SK-N-SH (cell line): ENCODE results near the gene ADD2. TPM values are rescaled to one million over a fixed set of nuclear protein-coding genes. Genes with fewer than 3 reads are reported as not detected.

Experiments used
- CTCF ChIA-PET: fragments of 300-600, 350-600 bp; formaldehyde crosslinking; extraction: SDS; loops from one replicate; lab custom pipeline; 2021; lab: Yijun Ruan, JAX
- POLR2A ChIA-PET: fragments of 350-600 bp; sonication (Branson Sonifier 250); formaldehyde crosslinking; extraction: SDS; loops from one replicate; lab custom pipeline; 2020; ENCODE audit warnings: antibody characterized with exemption, inconsistent platforms; lab: Yijun Ruan, JAX
- DNase-seq: peaks from one replicate; pipeline ENCODE4 v3.0.0; 2012
- H2AFZ ChIP-seq: fragments of 200-600 bp; sonication (generic); 2 replicates; pipeline ENCODE4 v1.8.1; 2016; ENCODE audit warnings: antibody characterized with exemption, mild to moderate bottlenecking, low read depth
- H3F3A ChIP-seq: fragments of 200-600 bp; sonication (generic); replicated peaks from 2 replicates; pipeline ENCODE3; 2016; ENCODE audit warnings: antibody characterized with exemption, mild to moderate bottlenecking; ENCODE audit not compliant: insufficient read depth
- H3K27ac ChIP-seq, 2 experiments: fragments of 200-500 bp in 1 of 2; fragments of 200-600 bp in 1 of 2; sonication (Bioruptor generic) in 1 of 2; sonication (generic), shearing (Covaris generic) in 1 of 2; 2 replicates each; pipeline versions ENCODE4 v1.5.1 to v1.6.1; 2014 to 2016; ENCODE audit warnings: low read depth in 2 of 2, inconsistent platforms in 1 of 2, low read length in 1 of 2, mild to moderate bottlenecking in 1 of 2, mixed read lengths in 1 of 2
- H3K27me3 ChIP-seq: fragments of 200-600 bp; sonication (generic), shearing (Covaris generic); 2 replicates; pipeline ENCODE4 v1.6.1; 2016; ENCODE audit warnings: mixed run types; ENCODE audit not compliant: insufficient read depth
- H3K36me3 ChIP-seq, 2 experiments: fragments of 200-500 bp in 1 of 2; fragments of 200-600 bp in 1 of 2; sonication (Bioruptor generic) in 1 of 2; sonication (generic) in 1 of 2; replicated peaks in 1 of 2; 2 replicates each; pipeline versions ENCODE3 to v1.5.1; 2014 to 2016; ENCODE audit warnings: low read length in 1 of 2, mild to moderate bottlenecking in 1 of 2; ENCODE audit not compliant: insufficient read depth in 2 of 2, control insufficient read depth in 1 of 2
- H3K4me1 ChIP-seq, 2 experiments: fragments of 200-500 bp in 1 of 2; fragments of 200-600 bp in 1 of 2; sonication (Bioruptor generic) in 1 of 2; sonication (generic), shearing (Covaris generic) in 1 of 2; 2 replicates each; pipeline versions ENCODE4 v1.5.1 to v1.6.1; 2014 to 2016; ENCODE audit warnings: low read depth in 1 of 2, low read length in 1 of 2, mixed run types in 1 of 2; ENCODE audit not compliant: insufficient read depth in 2 of 2, control insufficient read depth in 1 of 2
- H3K4me2 ChIP-seq: fragments of 200-600 bp; sonication (generic), shearing (Covaris generic); 2 replicates; pipeline ENCODE4 v1.6.1; 2017; ENCODE audit warnings: mixed run types
- H3K4me3 ChIP-seq, 2 experiments: fragments of 200-500 bp in 1 of 2; fragments of 200-600 bp in 1 of 2; sonication (Bioruptor generic) in 1 of 2; sonication (generic), shearing (Covaris generic) in 1 of 2; 2 replicates each; pipeline versions ENCODE4 v1.5.1 to v1.8.1; 2014 to 2016; ENCODE audit warnings: low read depth in 2 of 2, inconsistent platforms in 1 of 2, low read length in 1 of 2, mild to moderate bottlenecking in 1 of 2, mixed read lengths in 1 of 2, moderate library complexity in 1 of 2
- H3K79me2 ChIP-seq: fragments of 200-600 bp; sonication (generic); 2 replicates; pipeline ENCODE4 v1.8.1; 2017; ENCODE audit warnings: mild to moderate bottlenecking; ENCODE audit not compliant: insufficient read depth
- H3K9ac ChIP-seq: fragments of 200-600 bp; sonication (generic); 2 replicates; pipeline ENCODE4 v1.6.1; 2017; ENCODE audit warnings: mixed run types
- H3K9me2 ChIP-seq: fragments of 200-600 bp; sonication (generic); 2 replicates; pipeline ENCODE4 v1.6.1; 2017; ENCODE audit warnings: mixed run types
- H3K9me3 ChIP-seq: fragments of 200-600 bp; sonication (generic); 2 replicates; pipeline ENCODE4 v1.6.1; 2017; ENCODE audit warnings: mixed run types, mild to moderate bottlenecking, moderate library complexity
- H4K20me1 ChIP-seq: fragments of 200-600 bp; sonication (generic); 2 replicates; pipeline ENCODE4 v1.6.1; 2017; ENCODE audit warnings: mild to moderate bottlenecking, mixed run types; ENCODE audit not compliant: insufficient read depth
- CHD2 ChIP-seq: fragments of 150-350 bp; IDR thresholded peaks from 2 replicates; pipeline ENCODE4 v1.6.1; 2018; ENCODE audit warnings: low read length; ENCODE audit not compliant: partially characterized antibody
- EZH2phosphoT487 ChIP-seq: fragments of 200-600 bp; sonication (generic); IDR thresholded peaks from 2 replicates; pipeline ENCODE4 v1.6.1; 2017; ENCODE audit warnings: low read depth, mixed run types, mild to moderate bottlenecking, antibody characterized with exemption, moderate library complexity, borderline replicate concordance
- FOSL2 ChIP-seq: IDR thresholded peaks from 2 replicates; pipeline ENCODE4 v1.4.0; 2012; ENCODE audit warnings: low read depth, mild to moderate bottlenecking, moderate library complexity, borderline replicate concordance
- FOXJ3 ChIP-seq: sonication (generic); formaldehyde crosslinking; IDR thresholded peaks from 2 replicates; pipeline ENCODE4 v1.5.1; 2020; ENCODE audit warnings: mild to moderate bottlenecking, missing genetic modification reagents
- FOXM1 ChIP-seq: IDR thresholded peaks from 2 replicates; pipeline ENCODE4 v1.4.0; 2012; ENCODE audit warnings: low read depth, mild to moderate bottlenecking
- GABPA ChIP-seq: IDR thresholded peaks from 2 replicates; pipeline ENCODE4 v1.4.0; 2012; ENCODE audit warnings: low read depth, mild to moderate bottlenecking
- GATA2 ChIP-seq: sonication (generic); formaldehyde crosslinking; IDR thresholded peaks from 2 replicates; pipeline ENCODE4 v1.5.0; 2020; ENCODE audit warnings: mild to moderate bottlenecking, missing genetic modification reagents
- JUND ChIP-seq: IDR thresholded peaks from 2 replicates; pipeline ENCODE4 v1.4.0; 2012
- NFIC ChIP-seq: IDR thresholded peaks from 2 replicates; pipeline ENCODE4 v1.4.0; 2012; ENCODE audit warnings: borderline replicate concordance
- POLR2AphosphoS5 ChIP-seq: IDR thresholded peaks from 2 replicates; pipeline ENCODE4 v1.6.1; 2012; ENCODE audit warnings: low read depth, low read length
- RAD21 ChIP-seq: IDR thresholded peaks from 2 replicates; pipeline ENCODE4 v1.6.1; 2012; ENCODE audit warnings: mild to moderate bottlenecking, low read length
- RCOR1 ChIP-seq: fragments of 150-350 bp; IDR thresholded peaks from 2 replicates; pipeline ENCODE4 v1.6.1; 2017; ENCODE audit warnings: antibody characterized with exemption, low read length
- RFX5 ChIP-seq: IDR thresholded peaks from 2 replicates; pipeline ENCODE4 v1.6.1; 2012; ENCODE audit warnings: mild to moderate bottlenecking, improper control_type of control experiment, low read length
- TAF1 ChIP-seq: IDR thresholded peaks from 2 replicates; pipeline ENCODE4 v1.6.1; 2012; ENCODE audit warnings: low read depth, mild to moderate bottlenecking, low read length, moderate library complexity, borderline replicate concordance
- TCF12 ChIP-seq: IDR thresholded peaks from 2 replicates; pipeline ENCODE4 v1.4.0; 2012
- TEAD4 ChIP-seq: IDR thresholded peaks from 2 replicates; pipeline ENCODE4 v1.4.0; 2012; ENCODE audit warnings: mild to moderate bottlenecking, borderline replicate concordance; ENCODE audit not compliant: insufficient read depth
- WGBS: methylation state at CpG from one replicate; pipeline ENCODE4 v1.1.6; 2017; ENCODE audit warnings: low lambda C conversion rate; 5-methylcytosine and 5-hydroxymethylcytosine counted together
- polyA plus RNA-seq, 3 experiments: library from polyadenylated mRNA; depleted of rRNA; stranded (reverse); fragments of >200 nt; gene quantifications; 2 replicates each; pipeline ENCODE4 v1.2.3, GENCODE V29; 2012
- TF ChIP-seq, protein P1 (sequence below): fragments of 150-350 bp; IDR thresholded peaks from 2 replicates; pipeline ENCODE4 v1.6.1; 2017; ENCODE audit warnings: antibody characterized with exemption, low read length, low read depth, borderline replicate concordance
- TF ChIP-seq, protein P2 (sequence below): IDR thresholded peaks from 2 replicates; pipeline ENCODE4 v1.4.0; 2012; ENCODE audit warnings: low read depth, borderline replicate concordance
- TF ChIP-seq, protein P3 (sequence below): IDR thresholded peaks from 2 replicates; pipeline ENCODE4; 2012
- TF ChIP-seq, protein P4 (sequence below): fragments of 150-350 bp; IDR thresholded peaks from 2 replicates; pipeline ENCODE4 v1.6.1; 2016; ENCODE audit warnings: mild to moderate bottlenecking, low read depth, low read length

ADD2 gene
- polyA plus RNA-seq, 1 of the 3 experiments (the other 2 are of a cell fraction): 0.30 TPM

DNA sequence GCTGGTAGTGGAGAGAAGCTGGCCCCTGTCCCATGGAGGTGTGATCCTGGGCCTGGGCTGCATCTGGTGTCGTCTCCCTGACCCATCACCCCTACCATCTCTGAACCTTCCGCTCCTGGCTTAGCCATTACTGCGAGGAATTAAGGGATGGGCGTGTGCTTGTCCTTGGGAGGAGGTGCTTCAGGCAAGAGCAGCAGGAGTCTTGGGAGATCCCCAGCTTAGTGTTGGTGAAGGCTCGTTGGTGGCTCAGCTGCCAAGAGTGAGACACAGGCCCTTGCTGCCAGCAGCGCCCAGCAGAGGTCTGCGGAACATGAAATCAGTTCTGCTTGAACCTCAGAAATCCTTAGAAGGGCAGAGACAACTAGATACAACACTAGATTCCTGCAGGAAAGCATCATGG, 154.5 kb downstream of the ADD2 start:
- peaks cover 20% of the 10 kb centered on the region; the same call in 1 of the 2 replicates for H3K27me3 ChIP-seq
- CTCF ChIA-PET: interaction anchor here (7.6 to 8.0 kb wide), 2 partner anchors 272 to 311 kb away, joined by 125 to 134 read pairs; partner anchors contain the start of gene FAM136A
- POLR2A ChIA-PET: interaction anchor here (0.6 kb wide), 1 partner anchor 113 kb away, joined by 6 read pairs; no protein-coding TSS in a partner anchor
- H3K9me3 ChIP-seq: no peaks in the 10 kb centered on the region
- WGBS: 34% methylated on average over 6 of the region's 7 CpGs
- no peaks in the 10 kb centered on the region for H3K4me1 ChIP-seq
- H3K36me3 ChIP-seq: no peaks in the 10 kb centered on the region
- no peak overlapping the region for H3K4me3 ChIP-seq
- no peak overlapping the region for H3K27ac ChIP-seq
- H3F3A ChIP-seq: no peaks in the 10 kb centered on the region
- no peaks in the 10 kb centered on the region for H3K9me2 ChIP-seq
- no peak overlapping the region for H2AFZ ChIP-seq
- no peak overlapping the region for H3K4me2 ChIP-seq
- H3K9ac ChIP-seq: no peak overlapping the region
- TF ChIP-seq GATA2 (CRISPR knock-in tag) (no peak), CHD2 (no peak), RFX5 (no peak), NFIC (no peak), FOSL2 (no peak), TCF12 (no peak), RAD21 (no peak), JUND (no peak), FOXM1 (no peak), POLR2AphosphoS5 (no peak), TEAD4 (no peak), EZH2phosphoT487 (no peak), TAF1 (no peak), FOXJ3 (CRISPR knock-in tag) (no peak), RCOR1 (no peak), GABPA (no peak)
- TF ChIP-seq, protein P1, sequence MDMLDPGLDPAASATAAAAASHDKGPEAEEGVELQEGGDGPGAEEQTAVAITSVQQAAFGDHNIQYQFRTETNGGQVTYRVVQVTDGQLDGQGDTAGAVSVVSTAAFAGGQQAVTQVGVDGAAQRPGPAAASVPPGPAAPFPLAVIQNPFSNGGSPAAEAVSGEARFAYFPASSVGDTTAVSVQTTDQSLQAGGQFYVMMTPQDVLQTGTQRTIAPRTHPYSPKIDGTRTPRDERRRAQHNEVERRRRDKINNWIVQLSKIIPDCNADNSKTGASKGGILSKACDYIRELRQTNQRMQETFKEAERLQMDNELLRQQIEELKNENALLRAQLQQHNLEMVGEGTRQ: no peak
- TF ChIP-seq, protein P2, sequence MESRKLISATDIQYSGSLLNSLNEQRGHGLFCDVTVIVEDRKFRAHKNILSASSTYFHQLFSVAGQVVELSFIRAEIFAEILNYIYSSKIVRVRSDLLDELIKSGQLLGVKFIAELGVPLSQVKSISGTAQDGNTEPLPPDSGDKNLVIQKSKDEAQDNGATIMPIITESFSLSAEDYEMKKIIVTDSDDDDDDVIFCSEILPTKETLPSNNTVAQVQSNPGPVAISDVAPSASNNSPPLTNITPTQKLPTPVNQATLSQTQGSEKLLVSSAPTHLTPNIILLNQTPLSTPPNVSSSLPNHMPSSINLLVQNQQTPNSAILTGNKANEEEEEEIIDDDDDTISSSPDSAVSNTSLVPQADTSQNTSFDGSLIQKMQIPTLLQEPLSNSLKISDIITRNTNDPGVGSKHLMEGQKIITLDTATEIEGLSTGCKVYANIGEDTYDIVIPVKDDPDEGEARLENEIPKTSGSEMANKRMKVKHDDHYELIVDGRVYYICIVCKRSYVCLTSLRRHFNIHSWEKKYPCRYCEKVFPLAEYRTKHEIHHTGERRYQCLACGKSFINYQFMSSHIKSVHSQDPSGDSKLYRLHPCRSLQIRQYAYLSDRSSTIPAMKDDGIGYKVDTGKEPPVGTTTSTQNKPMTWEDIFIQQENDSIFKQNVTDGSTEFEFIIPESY: no peak
- TF ChIP-seq, protein P3, sequence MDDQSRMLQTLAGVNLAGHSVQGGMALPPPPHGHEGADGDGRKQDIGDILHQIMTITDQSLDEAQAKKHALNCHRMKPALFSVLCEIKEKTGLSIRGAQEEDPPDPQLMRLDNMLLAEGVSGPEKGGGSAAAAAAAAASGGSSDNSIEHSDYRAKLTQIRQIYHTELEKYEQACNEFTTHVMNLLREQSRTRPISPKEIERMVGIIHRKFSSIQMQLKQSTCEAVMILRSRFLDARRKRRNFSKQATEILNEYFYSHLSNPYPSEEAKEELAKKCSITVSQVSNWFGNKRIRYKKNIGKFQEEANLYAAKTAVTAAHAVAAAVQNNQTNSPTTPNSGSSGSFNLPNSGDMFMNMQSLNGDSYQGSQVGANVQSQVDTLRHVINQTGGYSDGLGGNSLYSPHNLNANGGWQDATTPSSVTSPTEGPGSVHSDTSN: no peak
- TF ChIP-seq, protein P4, sequence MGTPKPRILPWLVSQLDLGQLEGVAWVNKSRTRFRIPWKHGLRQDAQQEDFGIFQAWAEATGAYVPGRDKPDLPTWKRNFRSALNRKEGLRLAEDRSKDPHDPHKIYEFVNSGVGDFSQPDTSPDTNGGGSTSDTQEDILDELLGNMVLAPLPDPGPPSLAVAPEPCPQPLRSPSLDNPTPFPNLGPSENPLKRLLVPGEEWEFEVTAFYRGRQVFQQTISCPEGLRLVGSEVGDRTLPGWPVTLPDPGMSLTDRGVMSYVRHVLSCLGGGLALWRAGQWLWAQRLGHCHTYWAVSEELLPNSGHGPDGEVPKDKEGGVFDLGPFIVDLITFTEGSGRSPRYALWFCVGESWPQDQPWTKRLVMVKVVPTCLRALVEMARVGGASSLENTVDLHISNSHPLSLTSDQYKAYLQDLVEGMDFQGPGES: no peak
- H3K79me2 ChIP-seq: no peaks in the 10 kb centered on the region
- DNase-seq: no peak
- H4K20me1 ChIP-seq: no peaks in the 10 kb centered on the region
